BJ (cell line): ENCODE results near the gene RPL29. TPM values are rescaled to one million over a fixed set of nuclear protein-coding genes. Genes with fewer than 3 reads are reported as not detected.

Experiments used
- CTCF ChIA-PET: fragments of 350-600 bp; formaldehyde crosslinking; extraction: SDS; loops from one replicate; lab custom pipeline; 2021; ENCODE audit warnings: antibody characterized with exemption, inconsistent platforms; lab: Yijun Ruan, JAX
- POLR2A ChIA-PET: fragments of 300-600 bp; sonication (Branson Sonifier 250); formaldehyde crosslinking; extraction: SDS; loops from one replicate; lab custom pipeline; 2021; ENCODE audit warnings: antibody characterized with exemption; lab: Charles Lee
- DNase-seq: peaks from one replicate; pipeline ENCODE4 v3.0.0-alpha.2; 2011; ENCODE audit warnings: low read depth
- H3K27me3 ChIP-seq: 2 replicates; pipeline ENCODE4 v1.6.0; 2011; ENCODE audit warnings: low read length; ENCODE audit not compliant: control insufficient read depth, insufficient read depth
- H3K36me3 ChIP-seq: 2 replicates; pipeline ENCODE4 v1.5.1; 2011; ENCODE audit warnings: low read length; ENCODE audit not compliant: control insufficient read depth, insufficient read depth
- H3K4me3 ChIP-seq: 2 replicates; pipeline ENCODE4 v1.5.1; 2011; ENCODE audit warnings: low read depth, mild to moderate bottlenecking, control low read depth, low read length
- CTCF ChIP-seq: IDR thresholded peaks from 2 replicates; pipeline ENCODE4 v1.5.1; 2011; ENCODE audit warnings: low read depth, mild to moderate bottlenecking, control low read depth, inconsistent platforms, low read length, moderate library complexity; ENCODE audit not compliant: insufficient read depth
- polyA plus RNA-seq: library from polyadenylated mRNA; depleted of rRNA; stranded (reverse); fragments of >200 nt; gene quantifications from 2 replicates; pipeline ENCODE4 v1.2.3, GENCODE V29; 2011

RPL29 gene
- polyA plus RNA-seq, 1 experiment = 2,324 TPM

GRCh38 chr3:51959651-51960050, 36.0 kb downstream of the RPL29 start:
- ChIA-PET POLR2A (no interaction called here), CTCF (interaction anchor here (1.2 to 3.4 kb wide), 2 partner anchors 14 to 18 kb away, joined by 3 to 11 read pairs; partner anchors contain the start of genes ABHD14B and RRP9)
- Histone ChIP-seq H3K36me3 (peaks cover 30% of the 10 kb centered on the region), H3K4me3 (no peak overlapping the region), H3K27me3 (no peaks in the 10 kb centered on the region)
- no peak for DNase-seq
- no peak for TF ChIP-seq CTCF

- CTCF ChIA-PET = interaction anchor here (1.2 to 3.4 kb wide), 3 partner anchors 15 to 17 kb away, joined by 3 to 12 read pairs (median 11); partner anchors contain the start of genes ABHD14B, PARP3 and RRP9
- peaks cover 30% of the 10 kb centered on the region for H3K36me3 ChIP-seq
Observed at GRCh38 chr3:51958603-51959521, 36.8 kb downstream of the RPL29 start.

GRCh38 chr3:51957520-51958205, 38.0 kb downstream of the RPL29 start:
- no peak for TF ChIP-seq CTCF
- H3K4me3 ChIP-seq = no peak overlapping the region
- H3K27me3 ChIP-seq = no peaks in the 10 kb centered on the region
- ChIA-PET POLR2A (interaction anchor here (0.5 kb wide), 1 partner anchor 16 kb away, joined by 3 read pairs; no protein-coding TSS in a partner anchor), CTCF (interaction anchor here (1.8 to 3.4 kb wide), 3 partner anchors 13 to 16 kb away, joined by 6 to 12 read pairs (median 11); partner anchors contain the start of genes ABHD14B, PARP3 and RRP9)
- DNase-seq = no peak
- H3K36me3 ChIP-seq = peaks cover 27% of the 10 kb centered on the region

More at GRCh38 chr3:51958603-51959521, 36.8 kb downstream of the RPL29 start:
- POLR2A ChIA-PET = no interaction called here
- no peak for TF ChIP-seq CTCF
- Histone ChIP-seq H3K27me3 (no peaks in the 10 kb centered on the region), H3K4me3 (no peak overlapping the region)
- DNase-seq = no peak

GRCh38 chr3:51955893-51956770, 39.6 kb downstream of the RPL29 start:
- Histone ChIP-seq H3K27me3 (no peaks in the 10 kb centered on the region), H3K36me3 (peaks cover 25% of the 10 kb centered on the region), H3K4me3 (no peak overlapping the region)
- TF ChIP-seq CTCF = peak; percentile 53
- CTCF ChIA-PET = interaction anchor here (1.8 to 5.3 kb wide), 3 partner anchors 11 to 14 kb away, joined by 6 to 42 read pairs (median 12); partner anchors contain the start of genes PARP3 and RRP9
- POLR2A ChIA-PET = no interaction called here
- DNase-seq = no peak
